HG03342 (cell line): Measurements from ENCODE around the gene TAF3.
"Not testable (repeated sequence)": the region's sequence is repeated elsewhere in the genome, so short reads cannot be mapped to it uniquely, and the experiment has no call there.

ENCODE experiments used
- ATAC-seq: cut with Tn5 transposase; IDR thresholded peaks from one replicate; pipeline ENCODE4 v1.9.1; 2021; ENCODE audit warnings: mild to moderate bottlenecking, moderate library complexity; ENCODE audit not compliant: unreplicated experiment

Gene TAF3

DNA sequence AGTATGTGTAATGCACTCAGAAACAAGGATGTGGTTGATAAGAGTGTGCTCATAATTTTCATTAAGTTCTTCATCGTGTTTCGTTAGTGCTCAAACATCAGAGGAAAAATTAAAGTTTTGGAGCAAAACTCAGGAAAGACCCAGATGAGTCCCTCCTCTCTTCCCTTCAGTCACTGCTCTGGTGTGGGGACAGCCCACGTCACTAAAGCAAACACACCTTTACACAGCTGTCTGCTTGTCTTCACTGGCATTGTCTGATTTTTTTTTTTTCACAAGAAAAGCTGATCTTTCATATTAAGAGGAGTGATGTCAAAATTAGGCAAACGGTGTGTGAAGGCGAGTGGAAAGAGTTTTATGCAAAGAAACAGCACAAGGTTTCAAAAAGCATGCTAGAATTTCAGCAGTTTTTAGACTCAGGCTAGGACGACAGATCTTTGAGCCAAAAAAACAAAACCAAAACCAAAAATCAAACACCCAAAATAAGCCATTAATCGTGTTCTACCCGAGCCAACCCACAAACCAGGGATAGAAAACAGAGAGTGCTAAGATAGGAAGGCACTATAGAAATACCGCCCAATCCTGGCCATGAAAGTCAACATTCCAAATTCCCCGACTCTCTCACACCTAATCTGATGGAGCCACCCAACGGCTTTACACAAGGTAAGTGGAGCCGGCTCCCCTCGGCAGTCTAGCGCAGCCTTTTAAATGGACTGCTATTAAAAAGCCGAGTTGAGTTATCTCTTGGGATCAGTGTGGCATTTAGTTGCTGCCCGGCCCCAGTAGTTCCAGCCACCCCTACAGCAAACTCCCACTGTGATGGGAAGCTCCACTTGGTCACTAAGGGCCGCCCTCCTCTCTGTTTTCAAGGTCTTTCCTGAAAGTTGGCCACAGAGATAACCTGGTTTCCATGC is 208.3 kb downstream of the TAF3 start:
- ATAC-seq = no peak

- not testable (repeated sequence) for ATAC-seq
Measured at GRCh38 chr10:8031211-8031610, 212.9 kb downstream of the TAF3 start.

GRCh38 chr10:8032558-8032957 is 214.3 kb downstream of the TAF3 start:
- no peak for ATAC-seq

DNA sequence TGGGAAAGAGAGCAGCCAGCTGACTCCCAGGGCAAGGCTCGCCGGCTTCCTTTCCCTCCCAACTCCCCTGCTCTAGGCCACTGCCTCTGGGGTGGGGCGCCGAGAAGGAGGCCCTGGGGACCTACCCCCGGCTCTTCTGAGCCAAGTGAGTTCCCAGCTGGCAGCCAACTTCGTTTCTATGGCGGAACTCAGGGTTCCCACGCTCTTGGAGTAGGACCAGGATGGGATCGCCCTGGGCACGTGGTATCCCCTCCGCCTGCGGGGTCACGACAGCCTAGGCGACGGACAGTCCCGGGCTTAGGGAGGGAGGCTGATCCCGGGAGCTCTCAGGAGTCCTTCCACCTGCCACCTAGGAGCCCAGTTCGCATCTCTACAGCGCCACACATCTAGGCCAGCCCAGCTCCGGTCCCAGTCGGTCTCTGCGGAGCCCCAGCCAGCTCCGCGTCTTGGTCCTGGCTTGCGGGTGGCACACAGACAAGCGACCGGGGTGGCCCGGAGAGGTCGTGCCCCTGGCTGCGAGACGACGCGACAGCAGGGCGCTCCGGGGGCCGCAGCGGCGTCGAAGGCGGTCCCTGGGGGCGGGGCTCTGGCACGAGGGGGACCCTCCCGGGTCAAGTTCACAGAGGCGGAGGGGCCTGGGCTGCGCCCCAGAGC is 215.6 kb downstream of the TAF3 start:
- ATAC-seq = no peak

DNA sequence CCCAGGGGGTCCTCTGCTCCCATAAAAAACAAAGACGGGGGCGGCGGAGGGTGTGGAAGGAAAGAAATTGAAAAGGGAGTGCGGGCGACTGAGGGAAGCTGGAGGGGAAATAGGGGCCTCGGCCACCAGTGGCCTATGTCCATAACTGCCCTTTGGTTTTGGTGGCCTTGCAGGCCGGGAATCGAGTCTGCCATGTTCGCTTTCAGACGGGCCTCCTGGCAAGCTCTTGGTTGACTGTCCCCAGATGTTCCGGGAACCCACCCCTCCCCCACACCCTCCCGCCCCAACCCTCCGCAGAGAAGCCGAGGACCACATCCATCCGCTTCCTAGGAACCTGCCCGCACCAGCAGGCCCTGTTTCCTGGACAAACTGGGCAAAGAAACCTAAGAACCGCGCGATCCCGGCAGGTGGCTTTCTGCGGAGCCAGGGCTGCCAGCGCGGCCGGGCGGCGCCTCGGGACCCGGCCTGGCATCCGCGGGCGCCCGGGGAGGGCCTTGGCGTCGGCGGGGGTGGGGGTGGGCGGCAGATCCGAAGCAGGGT is 216.2 kb downstream of the TAF3 start:
- ATAC-seq = no peak

DNA sequence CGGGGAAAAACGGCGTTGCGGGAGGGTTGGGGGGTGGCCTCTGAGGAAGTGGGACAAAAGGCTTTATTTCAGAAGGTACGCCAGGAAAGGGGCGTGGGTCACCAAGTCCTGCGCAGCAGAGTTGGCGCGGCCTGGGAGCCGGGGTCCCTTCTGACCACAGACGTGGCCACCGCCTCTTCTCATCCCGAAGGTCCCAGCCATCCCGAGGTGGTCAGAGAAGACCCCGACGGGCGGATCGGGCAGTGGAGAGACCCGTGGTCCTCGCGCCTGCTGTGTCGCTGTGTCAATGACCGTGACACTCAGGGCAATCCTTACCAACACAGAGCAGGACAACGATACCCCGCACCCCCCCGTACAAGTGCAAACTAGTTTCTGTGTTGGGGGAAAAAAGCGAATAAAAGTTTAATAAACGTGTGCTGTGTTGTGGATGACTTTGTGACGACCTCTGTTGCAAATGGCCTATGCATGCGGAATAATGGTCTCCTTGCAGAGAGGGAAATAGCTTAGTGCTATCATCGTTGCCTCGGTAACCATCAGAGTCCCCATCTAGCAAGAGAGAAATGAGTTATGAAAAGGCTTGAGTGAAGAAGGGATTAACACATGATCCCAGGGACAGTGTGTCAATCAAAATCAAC is 216.8 kb downstream of the TAF3 start:
- no peak for ATAC-seq

GRCh38 chr10:8035641-8036470 is 217.6 kb downstream of the TAF3 start:
- ATAC-seq = no peak

DNA sequence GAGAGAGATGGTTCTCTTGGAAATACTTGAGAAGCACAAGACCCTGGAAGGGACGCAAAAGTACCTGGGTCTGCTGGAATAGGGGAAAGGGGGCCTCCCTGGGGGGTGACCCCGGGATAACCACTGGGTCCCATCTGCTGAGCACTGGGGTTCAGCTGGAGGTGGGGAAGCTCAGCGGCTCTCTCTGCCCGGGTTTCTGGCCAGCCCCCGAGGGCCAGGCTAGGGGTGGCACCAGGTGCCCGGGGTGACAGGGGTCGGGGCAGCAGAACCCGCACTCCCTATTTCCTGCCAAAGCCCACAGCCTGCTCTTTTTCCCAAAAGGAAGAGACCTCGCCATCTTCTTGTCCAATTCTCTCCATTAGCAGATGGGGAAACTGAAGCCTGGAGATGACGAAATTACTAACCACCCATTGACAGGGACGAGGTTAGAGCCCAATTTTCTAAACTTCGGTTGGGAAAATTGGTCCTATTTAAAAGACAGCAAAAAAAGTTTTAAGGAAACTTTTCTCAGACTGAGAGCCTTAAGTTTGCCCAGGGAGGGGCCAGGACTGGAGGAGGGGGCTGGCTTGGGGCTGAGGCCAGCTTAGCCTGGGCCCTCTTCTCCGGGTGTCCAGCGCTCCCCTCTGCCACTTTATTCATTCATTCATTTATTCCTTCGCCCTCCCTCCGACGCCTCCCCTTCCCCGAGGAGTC is 218.3 kb downstream of the TAF3 start:
- ATAC-seq = no peak

- ATAC-seq = no peak
Measured at GRCh38 chr10:8037199-8037801, 219.0 kb downstream of the TAF3 start.

GRCh38 chr10:8037941-8038894 is 219.9 kb downstream of the TAF3 start:
- no peak for ATAC-seq

GRCh38 chr10:8039321-8039881 is 221.1 kb downstream of the TAF3 start:
- ATAC-seq = no peak

DNA sequence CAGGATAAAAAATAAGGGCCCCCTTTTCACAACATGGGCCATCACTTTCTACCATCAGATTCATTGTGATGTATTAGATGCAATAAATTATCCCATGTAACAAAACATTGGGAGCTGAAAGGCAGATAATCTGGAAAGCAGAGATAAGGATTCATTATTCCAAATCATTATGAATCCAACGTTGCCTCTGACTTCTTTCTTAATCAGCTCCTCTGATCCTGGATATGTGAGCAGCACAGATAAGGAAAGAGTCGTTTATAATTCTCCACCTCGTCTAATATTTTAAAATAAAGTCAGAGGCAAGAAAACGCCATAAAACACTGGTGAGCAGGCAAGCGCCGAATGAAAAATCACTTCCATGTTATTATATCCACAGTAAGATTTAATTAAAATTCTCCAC is 222.3 kb downstream of the TAF3 start:
- ATAC-seq = no peak

DNA sequence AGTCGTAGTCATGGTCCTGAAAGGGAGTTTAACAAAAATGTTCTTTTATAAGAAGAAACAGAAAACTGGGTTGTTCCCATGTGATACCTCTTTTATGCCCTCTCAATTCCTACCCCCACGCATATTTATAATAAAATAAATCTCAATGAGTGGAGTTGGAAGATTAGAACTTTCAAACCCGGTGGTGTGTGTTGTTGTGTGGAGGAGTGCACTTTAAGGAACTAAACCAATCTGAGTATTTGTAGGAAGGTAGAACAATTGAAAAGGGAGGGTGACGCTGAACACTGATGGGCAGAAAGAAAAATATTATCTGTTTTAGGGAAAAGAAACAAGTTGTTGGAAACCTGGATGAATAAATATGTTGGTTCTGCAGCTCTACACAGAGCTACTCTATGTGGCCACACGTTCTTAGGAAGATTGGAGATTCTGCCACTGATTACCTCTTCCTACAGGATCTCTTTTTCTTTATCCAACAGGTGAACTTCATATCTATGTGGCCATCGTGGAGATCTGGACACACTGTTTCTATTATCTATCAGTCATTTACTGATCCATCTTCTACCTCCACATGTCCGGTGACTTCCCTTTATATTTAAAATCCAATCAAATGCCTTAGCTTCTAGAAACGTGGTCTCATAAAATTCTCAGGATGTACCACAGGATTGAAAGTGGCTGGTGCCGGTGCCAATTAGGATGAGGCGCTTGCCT is 223.1 kb downstream of the TAF3 start:
- ATAC-seq = no peak

DNA sequence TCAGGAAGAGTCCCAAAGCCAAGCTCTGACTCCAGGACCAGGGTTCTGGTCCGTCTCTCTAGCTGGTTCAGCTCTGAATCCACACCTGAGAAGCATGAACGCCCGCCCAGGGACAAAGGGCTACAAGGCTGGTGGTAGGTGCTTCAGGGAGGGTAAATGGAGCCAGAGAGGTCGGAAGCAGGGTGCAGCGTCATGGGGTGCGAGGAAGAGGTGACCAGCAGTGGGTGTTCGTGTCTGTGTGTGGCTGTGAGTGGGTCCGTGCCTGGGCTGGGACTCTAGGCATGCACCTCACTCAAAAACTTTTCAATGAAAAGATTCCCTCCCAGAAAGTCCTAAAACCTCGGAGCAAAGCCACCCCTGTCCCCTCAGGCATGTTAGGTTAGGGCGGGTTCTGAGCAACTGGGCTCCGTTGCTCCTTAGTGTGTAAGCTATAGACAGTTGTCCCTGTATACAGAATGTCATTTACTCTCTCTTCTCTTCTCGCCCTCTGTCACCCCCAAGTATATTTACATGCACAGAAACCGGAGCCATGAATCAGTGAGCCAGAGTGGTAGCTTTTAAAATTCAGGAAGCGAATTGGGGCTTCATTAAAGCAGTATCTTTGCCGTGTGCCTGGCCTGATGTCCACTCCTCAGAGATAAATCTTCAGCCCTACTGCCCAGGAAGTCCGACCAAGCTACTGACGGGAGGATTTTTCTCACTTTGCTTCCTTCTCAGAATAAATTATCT is 223.9 kb downstream of the TAF3 start:
- no peak for ATAC-seq

DNA sequence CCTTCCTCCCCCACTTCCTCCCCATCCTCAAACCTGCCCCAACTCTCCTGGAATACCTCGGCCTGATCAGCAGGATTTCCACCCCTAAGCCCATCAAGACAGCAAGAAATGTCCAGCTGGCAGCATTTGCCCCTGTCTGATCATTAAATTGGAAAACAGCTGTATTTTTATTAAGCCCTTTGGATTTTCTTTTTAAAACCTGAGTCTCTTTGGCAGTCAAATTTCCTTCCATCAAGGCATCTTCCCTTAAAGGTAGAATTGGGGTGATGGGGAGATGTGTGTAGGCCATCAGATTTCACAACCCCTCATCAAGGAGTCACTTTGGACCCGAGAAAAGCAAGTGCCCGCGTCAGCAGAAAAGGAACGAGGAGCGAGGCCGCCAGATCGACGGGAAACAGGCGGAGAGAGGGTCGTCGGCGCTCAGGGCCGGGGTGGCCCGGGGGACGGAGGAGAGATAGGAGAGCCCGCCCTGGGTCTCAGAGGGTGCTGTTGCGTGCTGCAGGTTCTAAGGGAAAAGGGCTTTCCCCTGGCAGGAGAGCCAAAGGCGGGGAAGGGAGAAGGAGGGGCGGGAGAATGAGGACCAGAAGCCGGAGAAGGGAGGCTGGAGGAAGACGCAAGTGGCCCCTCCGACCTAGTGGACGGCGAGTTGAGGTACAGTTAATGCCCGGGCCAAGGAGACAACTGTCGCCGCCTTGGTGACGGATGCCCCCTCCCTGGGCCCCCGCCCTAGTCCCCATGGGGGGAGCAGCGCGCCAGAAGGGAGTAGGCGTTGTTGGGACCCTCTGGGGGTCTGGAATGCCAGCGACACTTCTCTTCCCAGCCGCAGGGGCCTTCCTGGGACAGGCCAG is 224.6 kb downstream of the TAF3 start:
- no peak for ATAC-seq
